H7 (cell line): ENCODE data around the gene GTF2H4. TPM values are rescaled to one million over a fixed set of nuclear protein-coding genes. Genes with fewer than 3 reads are reported as not detected.

Experiments
- DNase-seq: peaks from one replicate; pipeline ENCODE4 v3.0.0; 2012
- H3K27me3 ChIP-seq: 2 replicates; pipeline ENCODE4 v1.6.0; 2011; ENCODE audit warnings: mild to moderate bottlenecking, low read length; ENCODE audit not compliant: control insufficient read depth, insufficient read depth
- H3K36me3 ChIP-seq: replicated peaks from 2 replicates; pipeline ENCODE4 v1.5.1; 2011; ENCODE audit warnings: low read length; ENCODE audit not compliant: control insufficient read depth, insufficient read depth
- H3K4me3 ChIP-seq: 2 replicates; pipeline ENCODE4 v1.5.1; 2011; ENCODE audit warnings: low read depth, mild to moderate bottlenecking, control low read depth, low read length, moderate library complexity; ENCODE audit not compliant: insufficient read depth
- total RNA-seq: library from RNA; depleted of rRNA; stranded (reverse); fragments of >200 nt; shearing (Covaris generic); gene quantifications from 2 replicates; pipeline ENCODE4 v1.2.3, GENCODE V29; 2014; rRNA removed

The GTF2H4 gene
- total RNA-seq, 1 experiment from 2014 or later = 30.9 TPM

GRCh38 chr6:30960907-30961673, 53.1 kb downstream of the GTF2H4 start:
- no peak for DNase-seq
- peaks cover 3% of the 10 kb centered on the region for H3K27me3 ChIP-seq
- no peaks in the 10 kb centered on the region for H3K36me3 ChIP-seq
- H3K4me3 ChIP-seq = no peak overlapping the region

DNA sequence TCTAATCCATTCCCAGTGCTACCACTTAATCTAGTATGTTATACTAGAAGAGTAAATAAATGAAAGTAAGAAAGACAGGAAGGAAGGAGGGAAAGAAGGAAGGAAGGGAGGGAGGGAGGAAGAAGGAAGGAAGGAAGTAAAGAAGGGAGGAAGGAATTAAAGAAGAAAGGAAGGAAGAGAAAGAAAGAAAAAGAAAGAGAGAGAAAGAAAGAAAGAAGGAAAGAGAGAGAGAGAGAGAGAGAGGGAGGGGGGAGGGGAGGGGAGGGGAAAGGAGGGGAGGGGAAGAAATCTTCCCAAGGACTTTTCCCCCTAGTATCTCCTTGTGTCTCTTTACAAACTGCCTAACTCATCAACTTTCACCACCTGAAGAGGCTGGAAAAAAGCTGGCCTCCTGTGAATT, 54.7 kb downstream of the GTF2H4 start:
- Histone ChIP-seq H3K4me3 (no peak overlapping the region), H3K27me3 (no peaks in the 10 kb centered on the region), H3K36me3 (no peaks in the 10 kb centered on the region)
- no peak for DNase-seq

DNA sequence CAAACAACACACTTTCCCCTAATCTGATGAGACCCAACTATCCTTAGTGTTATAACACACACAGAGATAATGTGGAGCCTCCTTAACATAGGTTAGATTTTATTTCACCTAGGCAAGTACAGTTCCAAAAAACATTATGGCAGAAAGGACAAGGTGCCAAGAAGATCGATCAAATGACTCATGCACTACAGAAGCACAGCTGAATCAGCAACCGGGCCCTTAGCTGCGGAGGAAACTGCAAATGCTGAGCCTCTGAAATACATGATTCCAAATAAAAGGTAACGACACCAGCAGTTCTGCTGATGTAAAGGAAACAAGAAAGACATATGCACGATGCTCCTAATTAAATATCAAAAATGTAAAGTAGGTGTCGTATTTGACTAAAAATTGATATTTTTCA, 55.6 kb downstream of the GTF2H4 start:
- no peak overlapping the region for H3K4me3 ChIP-seq
- no peaks in the 10 kb centered on the region for H3K36me3 ChIP-seq
- no peaks in the 10 kb centered on the region for H3K27me3 ChIP-seq
- DNase-seq = no peak

Other genes with a start within 250 kb of the GTF2H4 start
- 39.2 and 45.3 TPM in 2 replicates for gene DHX16, start 235.2 kb upstream of the GTF2H4 start, total RNA-seq
- 48.2 and 55.7 TPM in 2 replicates for gene PPP1R18, start 221.6 kb upstream of the GTF2H4 start, total RNA-seq
- 20.7 and 23.8 TPM in 2 replicates for gene NRM, start 217.2 kb upstream of the GTF2H4 start, total RNA-seq
- gene MDC1, start 190.9 kb upstream of the GTF2H4 start, total RNA-seq = 25.5 and 29.1 TPM in 2 replicates
- gene TUBB, start 187.9 kb upstream of the GTF2H4 start, total RNA-seq = 1,911 and 2,101 TPM in 2 replicates
- gene FLOT1, start 165.5 kb upstream of the GTF2H4 start, total RNA-seq = 140 and 152 TPM in 2 replicates
- 116 and 141 TPM in 2 replicates for gene IER3, start 163.7 kb upstream of the GTF2H4 start, total RNA-seq
- 117 and 127 TPM in 2 replicates for gene DDR1, start 23.7 kb upstream of the GTF2H4 start, total RNA-seq
- gene VARS2, start 6.0 kb downstream of the GTF2H4 start, total RNA-seq = 54.4 and 60.5 TPM in 2 replicates
- not detected in 2 replicates for gene SFTA2, start 24.0 kb downstream of the GTF2H4 start, total RNA-seq
- gene MUCL3, start 32.8 kb downstream of the GTF2H4 start, total RNA-seq = not detected in 2 replicates
- gene MUC21, start 75.5 kb downstream of the GTF2H4 start, total RNA-seq = not detected in 2 replicates
- not detected in 2 replicates for gene MUC22, start 102.3 kb downstream of the GTF2H4 start, total RNA-seq
- gene C6orf15, start 204.4 kb downstream of the GTF2H4 start, total RNA-seq = not detected in 2 replicates
- 0.10 TPM in 1 of 2 replicates, not detected in the other for gene PSORS1C1, start 206.6 kb downstream of the GTF2H4 start, total RNA-seq
- not detected in 2 replicates for gene CDSN, start 212.2 kb downstream of the GTF2H4 start, total RNA-seq
- gene PSORS1C2, start 230.9 kb downstream of the GTF2H4 start, total RNA-seq = 0.07 TPM in 1 of 2 replicates, not detected in the other
- 54.0 and 74.8 TPM in 2 replicates for gene CCHCR1, start 249.6 kb downstream of the GTF2H4 start, total RNA-seq